OCI-LY7 (cell line): Measurements from ENCODE around the gene HIP1. TPM values are rescaled to one million over a fixed set of nuclear protein-coding genes. Genes with fewer than 3 reads are reported as not detected.

Experiments
- BruUV-seq: library from RNA; stranded (reverse); fragments of 400-500 nt; replicated peaks from 2 replicates; lab custom pipeline; 2021; lab: Mats Ljungman, UMichigan
- CTCF ChIA-PET: fragments of 300-600 bp; sonication (Branson Sonifier 250); formaldehyde crosslinking; loops from one replicate; lab custom pipeline; 2022; ENCODE audit warnings: antibody characterized with exemption; ENCODE audit not compliant: unreplicated experiment; lab: Charles Lee
- POLR2A ChIA-PET: fragments of 300-600 bp; sonication (Branson Sonifier 250); formaldehyde crosslinking; loops from one replicate; lab custom pipeline; 2022; ENCODE audit warnings: antibody characterized with exemption; lab: Charles Lee
- DNase-seq: peaks from one replicate; pipeline ENCODE4 v3.0.0-alpha.2; 2015; ENCODE audit warnings: low spot score
- H2AFZ ChIP-seq: fragments of 200-600 bp; sonication (generic), shearing (Covaris generic); 2 replicates; pipeline ENCODE4 v1.6.1; 2014; ENCODE audit warnings: mild to moderate bottlenecking, antibody characterized with exemption, low read length, moderate library complexity
- H3K27ac ChIP-seq: fragments of 200-600 bp; sonication (generic); 2 replicates; pipeline ENCODE4 v1.5.1; 2014; ENCODE audit warnings: mixed run types, low read depth, mild to moderate bottlenecking, moderate library complexity, low read length, inconsistent platforms; ENCODE audit not compliant: poor library complexity, severe bottlenecking
- H3K36me3 ChIP-seq: fragments of 200-600 bp; sonication (generic); 2 replicates; pipeline ENCODE4 v1.6.1; 2014; ENCODE audit warnings: mild to moderate bottlenecking, antibody characterized with exemption, low read length, moderate library complexity, mixed read lengths; ENCODE audit not compliant: insufficient read depth
- H3K4me1 ChIP-seq: fragments of 200-600 bp; sonication (generic); 2 replicates; pipeline ENCODE4 v1.5.1; 2014; ENCODE audit warnings: mild to moderate bottlenecking, low read length; ENCODE audit not compliant: insufficient read depth, poor library complexity, severe bottlenecking
- H3K4me2 ChIP-seq: fragments of 200-600 bp; sonication (generic); 2 replicates; pipeline ENCODE4 v1.6.1; 2014; ENCODE audit warnings: mild to moderate bottlenecking, low read length
- H3K4me3 ChIP-seq: fragments of 200-600 bp; sonication (generic); 2 replicates; pipeline ENCODE4 v1.5.1; 2014; ENCODE audit warnings: mild to moderate bottlenecking, low read depth, low read length; ENCODE audit not compliant: poor library complexity, severe bottlenecking
- H3K79me2 ChIP-seq: fragments of 200-600 bp; sonication (generic); 2 replicates; pipeline ENCODE4 v1.6.1; 2016; ENCODE audit warnings: low read depth, mild to moderate bottlenecking, low read length, moderate library complexity, mixed read lengths; ENCODE audit not compliant: insufficient read depth
- H3K9me2 ChIP-seq: fragments of 200-600 bp; sonication (generic); 2 replicates; pipeline ENCODE4 v1.6.1; 2016; ENCODE audit warnings: mild to moderate bottlenecking, low read length, mixed read lengths; ENCODE audit not compliant: insufficient read depth
- H3K9me3 ChIP-seq: fragments of 200-600 bp; sonication (generic); 2 replicates; pipeline ENCODE4 v1.6.1; 2014; ENCODE audit warnings: mild to moderate bottlenecking, mixed run types, low read length, mixed read lengths
- H4K20me1 ChIP-seq: fragments of 200-600 bp; sonication (generic); 2 replicates; pipeline ENCODE4 v1.6.1; 2014; ENCODE audit warnings: mild to moderate bottlenecking, antibody characterized with exemption, low read length, moderate library complexity, mixed read lengths; ENCODE audit not compliant: insufficient read depth
- EZH2phosphoT487 ChIP-seq: fragments of 200-600 bp; sonication (generic); IDR thresholded peaks from 2 replicates; pipeline ENCODE4 v1.6.1; 2018; ENCODE audit warnings: low read depth, borderline replicate concordance, mild to moderate bottlenecking, mixed run types, antibody characterized with exemption, low read length, moderate library complexity, mixed read lengths
- intact Hi-C: fragments of 100-400 bp; cut with micrococcal nuclease; formaldehyde crosslinking; loops from one replicate; pipeline ENCODE4 v1.10.0; 2022; ENCODE audit not compliant: unreplicated experiment
- total RNA-seq, 2 experiments: library from RNA; depleted of rRNA in 1 of 2; stranded (reverse); fragments of >200 nt in 1 of 2; shearing (Covaris generic) in 1 of 2; gene quantifications; 2 replicates each; pipeline ENCODE4 v1.2.3, GENCODE V29; 2014 to 2022
- TF ChIP-seq, protein P1 (sequence below): fragments of 200-600 bp; sonication (generic); conservative IDR thresholded peaks from 2 replicates; pipeline ENCODE4 v1.5.1; 2014; ENCODE audit warnings: mild to moderate bottlenecking, antibody characterized with exemption, low read length, moderate library complexity, mixed read lengths

The HIP1 gene
- total RNA-seq, 2 experiments from 2014 or later = 15.0 to 27.8 TPM

DNA sequence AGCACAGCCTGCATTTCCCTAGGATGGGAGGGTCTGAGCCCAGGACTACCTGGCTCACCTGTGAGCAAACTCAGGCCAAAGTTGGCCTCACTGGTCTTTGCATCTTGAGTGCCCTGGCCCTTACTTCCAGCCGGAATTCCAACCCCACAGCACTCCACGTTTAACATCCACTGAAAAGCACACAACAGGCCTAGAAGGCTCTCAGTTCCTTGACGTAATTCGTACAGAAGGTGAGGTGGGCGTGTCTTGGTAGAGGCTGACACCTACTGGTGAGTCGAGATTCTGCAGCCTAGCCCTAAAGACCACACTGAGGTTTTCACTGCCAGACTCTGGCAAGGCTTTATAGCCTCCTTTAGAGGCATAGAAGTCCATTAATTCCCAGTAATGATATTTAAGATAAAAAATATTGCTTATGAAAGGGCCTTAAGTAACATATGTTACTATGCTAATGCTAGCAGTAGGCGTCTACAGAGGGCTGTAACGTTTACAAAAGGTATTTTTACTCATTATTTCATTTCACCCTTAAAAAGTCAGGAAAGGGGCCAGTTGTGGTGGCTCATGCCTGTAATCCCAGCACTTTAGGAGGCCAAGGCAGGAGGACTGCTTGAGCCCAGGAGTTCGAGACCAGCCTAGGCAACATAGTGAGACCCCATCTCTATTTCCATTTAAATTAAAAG is 95.8 kb downstream of the HIP1 start:
- Histone ChIP-seq H3K4me3 (no peak overlapping the region), H3K9me2 (no peaks in the 10 kb centered on the region), H2AFZ (no peak overlapping the region), H3K9me3 (peaks cover 16% of the 10 kb centered on the region), H4K20me1 (no peaks in the 10 kb centered on the region), H3K4me1 (peaks cover 10% of the 10 kb centered on the region), H3K27ac (no peak overlapping the region), H3K4me2 (no peak overlapping the region), H3K36me3 (peaks cover 26% of the 10 kb centered on the region), H3K79me2 (no peaks in the 10 kb centered on the region)
- CTCF ChIA-PET = interaction anchor here (1.0 kb wide), 1 partner anchor 20 kb away, joined by 5 read pairs; no protein-coding TSS in a partner anchor
- intact Hi-C loops = loop anchor here (5.0 kb wide), 3 partner anchors 41 to 116 kb away; no protein-coding TSS in a partner anchor
- TF ChIP-seq, protein P1, sequence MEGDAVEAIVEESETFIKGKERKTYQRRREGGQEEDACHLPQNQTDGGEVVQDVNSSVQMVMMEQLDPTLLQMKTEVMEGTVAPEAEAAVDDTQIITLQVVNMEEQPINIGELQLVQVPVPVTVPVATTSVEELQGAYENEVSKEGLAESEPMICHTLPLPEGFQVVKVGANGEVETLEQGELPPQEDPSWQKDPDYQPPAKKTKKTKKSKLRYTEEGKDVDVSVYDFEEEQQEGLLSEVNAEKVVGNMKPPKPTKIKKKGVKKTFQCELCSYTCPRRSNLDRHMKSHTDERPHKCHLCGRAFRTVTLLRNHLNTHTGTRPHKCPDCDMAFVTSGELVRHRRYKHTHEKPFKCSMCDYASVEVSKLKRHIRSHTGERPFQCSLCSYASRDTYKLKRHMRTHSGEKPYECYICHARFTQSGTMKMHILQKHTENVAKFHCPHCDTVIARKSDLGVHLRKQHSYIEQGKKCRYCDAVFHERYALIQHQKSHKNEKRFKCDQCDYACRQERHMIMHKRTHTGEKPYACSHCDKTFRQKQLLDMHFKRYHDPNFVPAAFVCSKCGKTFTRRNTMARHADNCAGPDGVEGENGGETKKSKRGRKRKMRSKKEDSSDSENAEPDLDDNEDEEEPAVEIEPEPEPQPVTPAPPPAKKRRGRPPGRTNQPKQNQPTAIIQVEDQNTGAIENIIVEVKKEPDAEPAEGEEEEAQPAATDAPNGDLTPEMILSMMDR = peak; percentile 88
- TF ChIP-seq EZH2phosphoT487 = no peak
- peak; percentile 74 for DNase-seq
- BruUV-seq = no TSS peak
- POLR2A ChIA-PET = no interaction called here

DNA sequence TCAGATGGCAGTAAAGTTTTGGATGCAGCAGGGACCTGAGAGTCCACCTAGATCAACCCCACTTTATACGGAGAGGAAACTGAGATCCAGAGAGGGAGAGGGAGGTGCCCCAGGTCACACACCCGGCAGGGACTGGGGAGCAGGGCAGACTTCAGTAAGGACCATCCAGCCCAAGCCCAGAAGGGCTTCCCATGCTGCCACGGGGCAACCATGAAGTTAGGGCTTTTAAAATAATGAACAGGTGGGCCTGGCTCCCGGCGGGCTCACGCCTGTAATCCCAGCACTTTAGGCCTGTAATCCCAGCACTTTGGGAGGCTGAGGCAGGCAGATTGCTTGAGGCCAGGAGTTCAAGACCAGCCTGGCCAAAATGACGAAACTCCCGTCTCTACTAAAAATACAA is 98.5 kb downstream of the HIP1 start:
- Histone ChIP-seq H3K4me3 (peak overlapping the region; percentile 77), H3K79me2 (no peaks in the 10 kb centered on the region), H3K27ac (no peak overlapping the region), H4K20me1 (no peaks in the 10 kb centered on the region), H3K9me2 (no peaks in the 10 kb centered on the region), H3K4me1 (peaks cover 10% of the 10 kb centered on the region), H3K36me3 (peaks cover 17% of the 10 kb centered on the region), H2AFZ (peak overlapping the region; percentile 53; the same call in 1 of the 2 replicates), H3K9me3 (peaks cover 16% of the 10 kb centered on the region), H3K4me2 (peak overlapping the region; percentile 81)
- DNase-seq = no peak
- intact Hi-C loops = loop anchor here (5.0 kb wide), 3 partner anchors 38 to 117 kb away; no protein-coding TSS in a partner anchor
- ChIA-PET CTCF (no interaction called here), POLR2A (interaction anchor here (0.7 kb wide), 1 partner anchor 16 kb away, joined by 3 read pairs; no protein-coding TSS in a partner anchor)
- no TSS peak for BruUV-seq
- TF ChIP-seq, protein P1 = no peak
- no peak for TF ChIP-seq EZH2phosphoT487

DNA sequence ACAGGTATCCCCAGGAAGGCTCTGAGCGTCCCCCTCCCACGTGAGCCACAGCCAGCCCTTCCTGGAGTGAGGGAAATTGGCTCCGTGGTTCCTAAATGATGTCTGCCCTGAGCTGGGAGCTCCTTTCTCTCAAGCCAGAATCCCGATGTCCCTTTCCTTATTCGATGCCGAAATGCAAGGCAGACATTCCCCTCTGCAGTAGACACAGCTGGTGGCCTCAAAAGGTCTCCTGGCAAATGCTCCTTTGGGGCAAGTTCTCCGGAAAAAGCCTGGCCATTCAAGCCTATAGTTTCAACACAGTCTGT is 98.9 kb downstream of the HIP1 start:
- no peaks in the 10 kb centered on the region for H3K9me2 ChIP-seq
- no peak for DNase-seq
- peaks cover 16% of the 10 kb centered on the region for H3K9me3 ChIP-seq
- H3K27ac ChIP-seq = no peak overlapping the region
- peak overlapping the region; percentile 53; the same call in 1 of the 2 replicates for H2AFZ ChIP-seq
- peaks cover 10% of the 10 kb centered on the region for H3K4me1 ChIP-seq
- H3K36me3 ChIP-seq = peaks cover 17% of the 10 kb centered on the region
- POLR2A ChIA-PET = interaction anchor here (0.7 to 1.3 kb wide), 2 partner anchors 15 to 22 kb away, joined by 3 read pairs; no protein-coding TSS in a partner anchor
- peak overlapping the region; percentile 81 for H3K4me2 ChIP-seq
- H3K79me2 ChIP-seq = no peaks in the 10 kb centered on the region
- CTCF ChIA-PET = no interaction called here
- TF ChIP-seq, protein P1 = no peak
- TF ChIP-seq EZH2phosphoT487 = no peak
- H4K20me1 ChIP-seq = no peaks in the 10 kb centered on the region
- peak overlapping the region; percentile 77 for H3K4me3 ChIP-seq
- intact Hi-C loops = loop anchor here (5.0 kb wide), 3 partner anchors 38 to 117 kb away; no protein-coding TSS in a partner anchor
- BruUV-seq = no TSS peak
